KG1 (cell line): ENCODE measurements around the gene FOXA1.

Experiments
- DNase-seq: peaks from one replicate; lab custom pipeline; 2025; lab: John Stamatoyannopoulos, UW

The FOXA1 gene

GRCh38 chr14:37589715-37590427 lies 5.2 kb downstream of the FOXA1 start:
- DNase-seq, result no peak

- no peak for DNase-seq
Observed at GRCh38 chr14:37588956-37589714, 5.9 kb downstream of the FOXA1 start.

- DNase-seq, result no peak
Observed at GRCh38 chr14:37588667-37588955, 6.4 kb downstream of the FOXA1 start.

GRCh38 chr14:37587881-37588666 lies 7.0 kb downstream of the FOXA1 start:
- no peak for DNase-seq

- no peak for DNase-seq
Observed at GRCh38 chr14:37587131-37587803, 7.8 kb downstream of the FOXA1 start.

GRCh38 chr14:37586797-37587130 lies 8.3 kb downstream of the FOXA1 start:
- DNase-seq, result no peak

- no peak for DNase-seq
Observed at GRCh38 chr14:37585971-37586796, 8.9 kb downstream of the FOXA1 start.

GRCh38 chr14:37585101-37585511 lies 9.9 kb downstream of the FOXA1 start:
- DNase-seq, result no peak

GRCh38 chr14:37584211-37585100 lies 10.6 kb downstream of the FOXA1 start:
- DNase-seq, result no peak

GRCh38 chr14:37583358-37584210 lies 11.5 kb downstream of the FOXA1 start:
- no peak for DNase-seq

- no peak for DNase-seq
Observed at GRCh38 chr14:37580146-37580545, 14.9 kb downstream of the FOXA1 start.

- DNase-seq, result no peak
Observed at GRCh38 chr14:37579274-37579673, 15.8 kb downstream of the FOXA1 start.

- no peak for DNase-seq
Observed at GRCh38 chr14:37573356-37573755, 21.7 kb downstream of the FOXA1 start.

- no peak for DNase-seq
Observed at GRCh38 chr14:37571391-37571790, 23.7 kb downstream of the FOXA1 start.

GRCh38 chr14:37569729-37570128 lies 25.3 kb downstream of the FOXA1 start:
- DNase-seq, result no peak

GRCh38 chr14:37566811-37567371 lies 28.2 kb downstream of the FOXA1 start:
- no peak for DNase-seq

- DNase-seq, result no peak
Observed at GRCh38 chr14:37565550-37565949, 29.5 kb downstream of the FOXA1 start.

GRCh38 chr14:37563189-37563588 lies 31.9 kb downstream of the FOXA1 start:
- no peak for DNase-seq

- no peak for DNase-seq
Observed at GRCh38 chr14:37559386-37559785, 35.7 kb downstream of the FOXA1 start.
